Measurements from ENCODE around the gene MCF2L2.

- TF ChIP-seq CTCF (IDR thresholded peaks at IDR 0.05) (no peak), POLR2A (IDR thresholded peaks at IDR 0.05) (no peak)
Observed at GRCh38 chr3:183354325-183354831, 74.0 kb downstream of the MCF2L2 start.
